Activated B cell treated with CpG ODN at 0.5 μM for 24 hours (primary cell): Measurements from ENCODE around the gene PHF5A. TPM values are rescaled to one million over a fixed set of nuclear protein-coding genes. Genes with fewer than 3 reads are reported as not detected.

Source experiments
- ATAC-seq: fragments of 200-7000 bp; cut with Tn5 transposase; one replicate; pipeline ENCODE4 v1.10.0; 2021; ENCODE audit warnings: low read depth, mild to moderate bottlenecking, moderate library complexity
- CTCF ChIA-PET: fragments of 350-600 bp; sonication (Branson Sonifier 250); formaldehyde crosslinking; loops from one replicate; lab custom pipeline; 2021; ENCODE audit warnings: antibody characterized with exemption; lab: Charles Lee
- POLR2A ChIA-PET: fragments of 350-600 bp; sonication (Branson Sonifier 250); formaldehyde crosslinking; loops from one replicate; lab custom pipeline; 2021; ENCODE audit warnings: antibody characterized with exemption; lab: Charles Lee
- DNase-seq: peaks from one replicate; pipeline ENCODE4 v3.0.0; 2022
- H3K27ac Mint-ChIP-seq: one replicate; pipeline ENCODE4 v1.8.0; 2020; ENCODE audit warnings: mixed read lengths
- H3K27me3 Mint-ChIP-seq: one replicate; pipeline ENCODE4 v1.8.0; 2021; ENCODE audit warnings: mixed read lengths
- H3K36me3 Mint-ChIP-seq: one replicate; pipeline ENCODE4 v1.8.0; 2021; ENCODE audit warnings: low read depth, mixed read lengths
- H3K4me1 Mint-ChIP-seq: one replicate; pipeline ENCODE4 v1.8.0; 2021; ENCODE audit warnings: mixed read lengths
- H3K4me3 Mint-ChIP-seq: one replicate; pipeline ENCODE4 v1.8.0; 2020; ENCODE audit warnings: mild to moderate bottlenecking, mixed read lengths
- H3K9me3 Mint-ChIP-seq: one replicate; pipeline ENCODE4 v1.8.0; 2020; ENCODE audit warnings: mixed read lengths
- CTCF ChIP-seq: fragments of 200-600 bp; IDR thresholded peaks from one replicate; pipeline ENCODE4 v1.8.0; 2022; ENCODE audit warnings: antibody characterized with exemption, mild to moderate bottlenecking
- intact Hi-C: fragments of 100-400 bp; cut with micrococcal nuclease; formaldehyde crosslinking; loops from one replicate; pipeline ENCODE4 v1.15.1; 2024
- total RNA-seq: library from RNA; stranded (reverse); gene quantifications from 2 replicates; pipeline ENCODE4 v1.2.3, GENCODE V29; 2022

Gene PHF5A
- total RNA-seq = 47.4 and 54.0 TPM in 2 replicates

- Mint-ChIP-seq H3K27ac (peak within 1 kb of the TSS; percentile 99), H3K36me3 (peaks cover 77% of the 10 kb centered on the region), H3K4me1 (peaks cover 53% of the 10 kb centered on the region), H3K4me3 (peak within 1 kb of the TSS; percentile 88), H3K27me3 (no peaks in the 10 kb centered on the region), H3K9me3 (no peaks in the 10 kb centered on the region)
- DNase-seq = peak; percentile 98
- POLR2A ChIA-PET = interaction anchor here (0.6 to 17.5 kb wide), 30 partner anchors 9 to 612 kb away, joined by 3 to 584 read pairs (median 6); partner anchors contain the start of genes DESI1, PMM1, POLR3H and RANGAP1
- CTCF ChIA-PET = interaction anchor here (0.8 to 4.7 kb wide), 7 partner anchors 11 to 167 kb away, joined by 3 to 28 read pairs (median 9); partner anchors contain the start of gene ZC3H7B
- intact Hi-C loops = loop anchor here (1.0 to 2.0 kb wide), 8 partner anchors 10 to 612 kb away; partner anchors contain the start of genes POLR3H, RANGAP1, ST13 and TEF
- TF ChIP-seq CTCF = no peak
- ATAC-seq = peak; percentile 90
These were observed at the start of gene PHF5A, which contains the start of gene ACO2 for GRCh38 chr22:41468381-41469217. PHF5A (minus strand) TSS chr22:41468692; CDS start chr22:41468653, 39 bp downstream. ACO2 (plus strand) TSS chr22:41469117; CDS start chr22:41469147, 30 bp downstream.

- Mint-ChIP-seq H3K4me1 (no peaks in the 10 kb centered on the region), H3K27ac (no peak overlapping the region), H3K27me3 (no peaks in the 10 kb centered on the region), H3K36me3 (peaks cover 68% of the 10 kb centered on the region), H3K9me3 (no peaks in the 10 kb centered on the region), H3K4me3 (no peak overlapping the region)
- ChIA-PET CTCF (interaction anchor here (0.9 to 4.5 kb wide), 13 partner anchors 13 to 137 kb away, joined by 3 to 99 read pairs (median 5); partner anchors contain the start of genes ACO2, PHF5A and TEF), POLR2A (interaction anchor here (0.7 to 3.2 kb wide), 3 partner anchors 39 to 114 kb away, joined by 4 to 18 read pairs (median 8); partner anchors contain the start of gene TOB2)
- TF ChIP-seq CTCF = no peak
- intact Hi-C loops = no loop called here
- ATAC-seq = no peak
- no peak for DNase-seq
These were observed 49.5 kb upstream of the PHF5A start for GRCh38 chr22:41518048-41518347.

- H3K27me3 Mint-ChIP-seq = no peaks in the 10 kb centered on the region
- DNase-seq (peak; percentile 41), ATAC-seq (peak; percentile 60)
- ChIA-PET POLR2A (interaction anchor here (0.7 to 3.2 kb wide), 4 partner anchors 39 to 114 kb away, joined by 3 to 18 read pairs (median 6); partner anchors contain the start of gene TOB2), CTCF (interaction anchor here (0.7 to 4.5 kb wide), 16 partner anchors 12 to 136 kb away, joined by 3 to 99 read pairs (median 5); partner anchors contain the start of genes ACO2, PHF5A and TEF)
- no peaks in the 10 kb centered on the region for H3K9me3 Mint-ChIP-seq
- TF ChIP-seq CTCF = no peak
- no peak overlapping the region for H3K27ac Mint-ChIP-seq
- intact Hi-C loops = loop anchor here (1.0 kb wide), 1 partner anchor 114 kb away; no protein-coding TSS in a partner anchor
- H3K36me3 Mint-ChIP-seq = peaks cover 67% of the 10 kb centered on the region
- H3K4me3 Mint-ChIP-seq = no peak overlapping the region
- no peaks in the 10 kb centered on the region for H3K4me1 Mint-ChIP-seq
These were observed 48.9 kb upstream of the PHF5A start for GRCh38 chr22:41517172-41518047.

GRCh38 chr22:41516462-41516861 lies 48.0 kb upstream of the PHF5A start:
- no peaks in the 10 kb centered on the region for H3K4me1 Mint-ChIP-seq
- H3K4me3 Mint-ChIP-seq = no peak overlapping the region
- ATAC-seq = no peak
- DNase-seq = no peak
- intact Hi-C loops = no loop called here
- no peaks in the 10 kb centered on the region for H3K27me3 Mint-ChIP-seq
- H3K9me3 Mint-ChIP-seq = no peaks in the 10 kb centered on the region
- peaks cover 75% of the 10 kb centered on the region for H3K36me3 Mint-ChIP-seq
- H3K27ac Mint-ChIP-seq = no peak overlapping the region
- TF ChIP-seq CTCF = no peak
- POLR2A ChIA-PET = interaction anchor here (1.8 to 3.2 kb wide), 2 partner anchors 70 to 113 kb away, joined by 8 to 18 read pairs; partner anchors contain the start of gene TOB2
- CTCF ChIA-PET = interaction anchor here (1.0 to 4.5 kb wide), 8 partner anchors 15 to 135 kb away, joined by 4 to 99 read pairs (median 6); partner anchors contain the start of genes ACO2, PHF5A and TEF
